NCI-H774 (cell line): ENCODE measurements around the gene ZNF12.
A peak's percentile ranks its signal among the peaks of the same experiment; 100 is the strongest.
"Not testable (repeated sequence)": the region's sequence is repeated elsewhere in the genome, so short reads cannot be mapped to it uniquely, and the experiment has no call there.

Experiments
- DNase-seq: peaks from one replicate; lab custom pipeline; 2025; lab: John Stamatoyannopoulos, UW

ZNF12 gene

DNA sequence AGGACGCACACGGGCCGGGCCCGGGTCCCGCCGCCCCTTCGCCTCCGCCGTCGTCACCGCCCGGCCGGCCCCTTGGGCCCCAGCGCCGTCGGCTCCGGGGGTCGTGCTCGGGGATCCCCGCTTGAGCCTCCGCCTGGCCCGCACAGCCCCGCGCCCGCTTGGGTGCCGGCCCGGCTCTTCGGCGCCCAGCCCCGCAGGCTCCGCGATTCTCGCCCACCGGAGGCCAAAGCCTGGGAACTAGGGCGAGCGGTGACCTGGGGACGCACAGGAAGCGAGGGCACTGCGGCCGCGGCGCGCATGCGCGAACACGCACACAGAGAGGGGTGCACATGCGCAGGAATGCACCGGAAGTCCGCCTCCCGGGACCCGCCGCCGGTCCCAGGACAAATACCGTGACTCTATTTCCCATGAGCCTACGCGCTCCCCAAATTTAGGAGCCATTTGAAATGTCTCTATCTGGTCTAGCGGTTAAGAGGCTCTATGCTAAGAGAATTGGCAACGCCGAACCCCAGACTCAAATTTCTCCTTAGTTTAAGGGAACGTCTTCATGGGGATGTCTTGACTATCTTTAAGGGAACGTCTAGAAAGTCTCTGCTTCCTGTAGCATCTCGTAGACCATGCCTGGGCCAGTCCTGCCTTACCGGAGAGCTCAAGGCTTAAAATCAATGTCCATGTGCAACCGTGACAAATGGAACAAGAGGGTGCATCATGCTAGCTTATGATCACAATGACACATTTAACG is at the start of gene ZNF12:
ZNF12 (minus strand) TSS at position 282 of the 742 bp plus-strand sequence. CDS start 1,774 bp downstream, outside the sequence.
- DNase-seq: peak; percentile 85

GRCh38 chr7:6753964-6754363 is 47.2 kb upstream of the ZNF12 start, which contains the start of gene RSPH10B2:
TSS of gene RSPH10B2 (plus strand) at chr7:6754103. CDS start at chr7:6757678, 3,575 bp downstream.
- DNase-seq: not testable (repeated sequence)

GRCh38 chr7:6750173-6750572 is 43.4 kb upstream of the ZNF12 start:
- not testable (repeated sequence) for DNase-seq

GRCh38 chr7:6749335-6749734 is 42.6 kb upstream of the ZNF12 start:
- DNase-seq: not testable (repeated sequence)

- not testable (repeated sequence) for DNase-seq
These were observed 37.8 kb upstream of the ZNF12 start for GRCh38 chr7:6744410-6745100.

GRCh38 chr7:6738415-6738814 is 31.7 kb upstream of the ZNF12 start:
- DNase-seq: not testable (repeated sequence)

- DNase-seq: no peak
These were observed 23.5 kb upstream of the ZNF12 start for GRCh38 chr7:6730343-6730633.

GRCh38 chr7:6729492-6730342 is 23.0 kb upstream of the ZNF12 start:
- peak; percentile 88 for DNase-seq

GRCh38 chr7:6728893-6729491 is 22.2 kb upstream of the ZNF12 start:
- DNase-seq: not testable (repeated sequence)

GRCh38 chr7:6727663-6728062 is 20.9 kb upstream of the ZNF12 start:
- no peak for DNase-seq

GRCh38 chr7:6726341-6726740 is 19.6 kb upstream of the ZNF12 start:
- not testable (repeated sequence) for DNase-seq

DNA sequence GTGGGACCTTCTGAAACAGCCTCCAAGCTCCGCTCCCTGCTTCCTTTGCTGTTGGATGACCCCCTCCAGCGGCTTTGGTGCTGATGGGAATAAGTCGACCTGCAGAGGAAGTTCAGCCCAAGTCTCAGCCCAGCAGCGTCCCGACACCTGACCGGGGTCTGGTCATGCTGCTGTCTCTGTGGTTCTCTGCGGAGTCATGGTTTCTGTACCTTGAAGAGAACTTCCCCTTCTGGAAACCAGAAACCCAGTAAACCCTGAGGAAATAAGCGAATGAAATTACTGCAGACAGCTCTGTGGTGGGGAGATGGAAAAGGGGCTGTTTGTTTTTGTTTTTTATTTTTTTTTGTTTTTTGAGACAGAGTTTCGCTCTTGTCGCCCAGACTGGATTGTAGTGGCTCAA is 18.3 kb upstream of the ZNF12 start:
- no peak for DNase-seq

DNA sequence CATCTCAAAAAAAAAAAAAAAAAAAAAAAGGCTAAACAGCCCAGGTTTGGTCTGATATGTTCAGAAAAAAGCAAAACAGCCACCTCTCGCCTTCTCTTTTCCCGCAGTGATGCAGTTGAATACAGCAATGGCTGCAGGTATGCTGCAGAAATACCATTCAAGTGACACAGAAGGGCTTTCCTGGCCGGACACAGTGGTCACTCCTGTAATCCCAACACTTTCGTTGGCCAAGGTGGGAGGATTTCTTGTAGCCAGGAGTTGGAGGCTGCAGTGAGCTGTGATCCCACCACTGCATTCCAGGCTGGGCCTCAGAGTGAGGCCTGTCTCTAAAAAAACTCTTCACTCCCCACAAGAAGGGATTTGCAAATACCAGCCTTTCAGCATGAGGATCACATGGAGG is 17.6 kb upstream of the ZNF12 start:
- DNase-seq: not testable (repeated sequence)

DNA sequence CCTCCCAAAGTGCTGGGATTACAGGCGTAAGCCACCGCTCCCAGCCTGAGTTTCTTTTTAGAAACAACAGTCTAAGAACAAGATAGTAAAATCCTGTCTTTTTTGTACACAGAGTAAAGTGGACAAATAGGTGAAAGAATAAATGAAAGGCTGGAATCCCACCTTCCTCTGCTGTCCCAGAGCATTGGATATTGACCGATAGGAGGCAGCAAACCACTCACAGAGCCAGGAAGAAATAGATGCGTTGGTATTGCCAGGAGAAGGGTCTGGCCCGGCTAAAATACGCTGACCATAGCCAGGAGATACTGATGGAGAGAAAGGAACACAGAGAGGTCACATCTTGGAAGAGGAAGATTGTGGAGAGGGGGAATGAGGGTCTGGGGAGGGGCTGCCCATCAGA is 11.4 kb upstream of the ZNF12 start:
- no peak for DNase-seq

DNA sequence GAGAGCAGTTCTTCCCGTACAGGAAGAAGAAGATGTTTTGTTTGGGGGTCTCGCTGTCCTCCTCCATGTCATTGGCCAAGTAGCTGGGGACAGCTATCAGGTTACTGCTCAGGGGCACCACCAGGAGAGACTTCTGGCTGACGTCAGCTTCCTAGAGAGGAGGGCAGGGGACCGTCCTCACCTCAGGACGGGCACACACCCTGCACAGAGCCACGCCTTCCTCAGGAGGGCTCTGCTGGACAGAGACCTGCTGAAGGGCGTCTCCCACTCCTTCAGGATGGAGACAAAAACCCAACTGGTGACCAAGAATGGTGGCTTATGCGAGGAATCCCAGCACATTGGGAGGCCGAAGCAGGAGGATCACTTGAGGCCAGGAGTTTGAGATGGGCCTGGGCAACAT is 9.2 kb upstream of the ZNF12 start:
- not testable (repeated sequence) for DNase-seq

DNA sequence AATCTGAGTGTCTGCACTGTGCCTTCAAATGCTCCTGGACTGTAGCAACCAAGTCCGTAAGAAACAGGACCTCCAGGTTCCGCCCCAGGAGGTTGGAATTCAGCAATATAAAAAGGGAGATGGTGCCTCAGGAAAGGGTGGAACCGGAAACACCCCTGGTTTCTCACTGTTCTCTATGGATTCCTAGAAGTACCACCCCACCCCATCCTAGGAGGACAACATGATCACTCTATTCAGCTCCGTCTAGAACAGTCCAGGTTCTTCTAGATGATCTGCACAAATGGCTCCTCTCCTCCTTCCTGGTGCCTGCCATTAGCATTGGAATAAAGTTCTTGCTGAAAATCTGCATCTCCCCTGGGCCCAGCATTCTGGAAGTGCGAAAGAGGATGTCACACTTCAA is 7.6 kb upstream of the ZNF12 start:
- no peak for DNase-seq

DNA sequence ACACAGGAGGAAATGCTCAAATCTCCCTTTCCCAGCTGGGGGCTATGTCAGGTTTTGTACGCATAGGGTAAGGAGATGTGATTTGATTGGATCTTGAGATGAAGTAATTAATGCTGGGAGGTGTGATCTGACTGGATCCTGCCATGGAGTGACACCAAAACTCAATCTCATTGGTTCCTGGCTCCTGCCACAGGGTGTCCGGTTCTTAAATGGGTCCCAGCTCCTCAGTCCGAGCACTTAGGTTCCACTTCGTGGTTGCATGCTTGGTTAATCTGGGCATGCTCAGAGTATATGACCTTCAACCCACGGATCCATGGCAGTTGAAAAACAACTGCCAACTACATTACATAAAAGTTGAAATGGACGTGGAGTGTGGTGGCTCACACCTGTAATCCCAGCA is 3.1 kb upstream of the ZNF12 start:
- DNase-seq: no peak

DNA sequence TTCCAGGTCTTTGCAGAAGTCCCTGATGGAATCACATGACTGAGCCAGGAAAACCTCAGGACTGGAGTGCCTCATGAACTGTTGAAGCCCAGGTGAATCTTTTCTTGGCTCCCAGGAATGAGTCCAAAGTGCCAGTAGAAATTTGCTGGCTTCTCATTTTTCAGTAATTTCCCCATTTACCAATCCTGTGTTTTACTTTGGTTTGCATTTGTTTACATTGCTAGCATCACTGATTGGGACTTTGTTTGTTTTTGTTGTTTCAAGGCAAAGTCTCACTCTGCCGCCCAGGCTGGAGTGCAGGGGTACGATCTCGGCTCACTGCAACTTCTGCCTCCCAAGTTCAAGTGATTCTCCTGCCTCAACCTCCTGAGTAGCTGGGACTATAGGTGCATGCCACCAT is 1.6 kb upstream of the ZNF12 start:
- DNase-seq: no peak

DNA sequence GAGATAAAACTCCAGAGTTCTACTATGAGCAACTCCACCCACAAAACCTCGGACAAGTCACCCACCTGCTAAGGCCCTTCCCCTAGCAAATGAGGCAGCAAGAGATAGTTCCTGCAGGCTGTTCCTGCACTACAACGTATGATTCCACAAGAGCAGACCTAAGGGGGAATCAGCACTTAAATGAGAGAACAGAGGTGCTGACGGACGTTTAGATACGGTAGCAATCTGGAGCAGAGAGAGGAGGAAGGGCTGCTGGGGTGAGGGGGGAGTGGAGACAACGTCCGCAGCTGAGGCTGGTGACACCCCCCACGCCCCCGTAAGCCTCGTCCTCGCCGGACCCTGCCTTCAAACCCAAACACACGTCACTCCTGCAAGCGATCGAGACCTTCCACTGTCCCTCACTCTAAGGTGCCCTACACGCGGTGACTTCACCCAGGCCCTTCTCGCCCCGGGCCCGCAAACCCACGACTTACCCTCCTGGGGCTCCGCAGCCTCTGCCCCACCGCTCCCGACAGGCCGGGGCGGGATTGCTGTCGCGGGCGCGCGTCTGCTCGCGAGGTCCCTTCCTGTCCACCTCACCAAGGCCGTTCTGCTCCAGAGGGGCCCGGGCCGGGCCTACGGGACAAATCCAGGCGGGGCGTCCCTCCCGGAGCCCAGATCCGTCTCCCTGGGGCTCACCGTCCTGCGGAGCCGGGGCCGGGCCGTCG is 635 bp downstream of the ZNF12 start:
- DNase-seq: no peak

- DNase-seq: no peak
These were observed 4.9 kb downstream of the ZNF12 start for GRCh38 chr7:6701860-6702259.

GRCh38 chr7:6700793-6701192 is 6.0 kb downstream of the ZNF12 start:
- no peak for DNase-seq
